K562 (cell line): ENCODE measurements around the gene CCDC78. TPM values are rescaled to one million over a fixed set of nuclear protein-coding genes. Genes with fewer than 3 reads are reported as not detected.
A peak's percentile ranks its signal among the peaks of the same experiment; 100 is the strongest.

Experiments used
- DMBX1 ChIP-seq: fragments of 250-450 bp; sonication (Bioruptor Pico); IDR thresholded peaks from 2 replicates; pipeline ENCODE4 v1.8.0; 2022; ENCODE audit warnings: inconsistent platforms, mild to moderate bottlenecking, moderate library complexity, borderline replicate concordance
- E2F4 ChIP-seq: sonication (generic); formaldehyde crosslinking; IDR thresholded peaks from 2 replicates; pipeline ENCODE4 v1.8.0; 2022; ENCODE audit warnings: mild to moderate bottlenecking, low read depth, missing genetic modification reagents
- E2F6 ChIP-seq, 2 experiments: IDR thresholded peaks; 2 replicates each; pipeline ENCODE4 v1.6.1; 2011; ENCODE audit warnings: borderline replicate concordance in 1 of 2, control low read depth in 1 of 2, low read depth in 1 of 2, low read length in 1 of 2, mild to moderate bottlenecking in 1 of 2, mixed read lengths in 1 of 2, moderate library complexity in 1 of 2; ENCODE audit not compliant: insufficient read depth in 1 of 2, insufficient read length in 1 of 2, poor library complexity in 1 of 2, severe bottlenecking in 1 of 2; ENCODE audit errors: extremely low read depth in 1 of 2
- EP400 ChIP-seq: fragments of 450-650 bp; IDR thresholded peaks from 2 replicates; pipeline ENCODE4 v1.6.1; 2017; ENCODE audit warnings: antibody characterized with exemption, mild to moderate bottlenecking, moderate library complexity
- FOS ChIP-seq: IDR thresholded peaks from 3 replicates; pipeline ENCODE4 v1.6.1; 2011; ENCODE audit not compliant: insufficient read length; ENCODE audit errors: extremely low read depth
- FUS ChIP-seq: fragments of 200-400 bp; formaldehyde crosslinking; optimal IDR thresholded peaks from 2 replicates; pipeline ENCODE3; 2017; ENCODE audit warnings: low read depth, low read length
- HDAC2 ChIP-seq: fragments of 450-650 bp; IDR thresholded peaks from 2 replicates; pipeline ENCODE4 v1.6.1; 2016; ENCODE audit warnings: mild to moderate bottlenecking
- HNRNPUL1 ChIP-seq: fragments of 200-400 bp; formaldehyde crosslinking; IDR thresholded peaks from 2 replicates; pipeline ENCODE4 v1.6.1; 2017; ENCODE audit warnings: low read length
- ILK ChIP-seq: fragments of 450-650 bp; IDR thresholded peaks from 2 replicates; pipeline ENCODE4 v1.6.1; 2016; ENCODE audit warnings: missing genetic modification characterization, low read depth, mild to moderate bottlenecking, missing compliant biosample characterization, moderate library complexity, borderline replicate concordance
- NBN ChIP-seq: fragments of 450-650 bp; IDR thresholded peaks from 2 replicates; pipeline ENCODE4 v1.6.1; 2016; ENCODE audit warnings: low read depth, mild to moderate bottlenecking
- NCOA6 ChIP-seq: fragments of 450-650 bp; IDR thresholded peaks from 2 replicates; pipeline ENCODE4 v1.6.1; 2017; ENCODE audit warnings: mild to moderate bottlenecking
- PPARD ChIP-seq: fragments of 250-450 bp; sonication (Bioruptor Pico); IDR thresholded peaks from 2 replicates; pipeline ENCODE4 v1.8.0; 2022; ENCODE audit warnings: inconsistent platforms, mild to moderate bottlenecking, moderate library complexity
- PRDM10 ChIP-seq: fragments of 450-650 bp; IDR thresholded peaks from 2 replicates; pipeline ENCODE4 v1.6.1; 2018; ENCODE audit not compliant: partially characterized antibody
- SMARCA4 ChIP-seq: fragments of 450-650 bp; IDR thresholded peaks from 2 replicates; pipeline ENCODE4 v1.6.1; 2016
- SNAPC5 ChIP-seq: fragments of 250-450 bp; sonication (Bioruptor Pico); IDR thresholded peaks from 2 replicates; pipeline ENCODE4 v1.8.0; 2021; ENCODE audit warnings: moderate library complexity, mild to moderate bottlenecking, inconsistent platforms
- SRSF9 ChIP-seq: fragments of 200-400 bp; formaldehyde crosslinking; IDR thresholded peaks from 2 replicates; pipeline ENCODE4 v1.6.1; 2017; ENCODE audit warnings: low read depth, low read length, borderline replicate concordance
- ZNF140 ChIP-seq: fragments of 250-450 bp; sonication (Bioruptor Pico); IDR thresholded peaks from 2 replicates; pipeline ENCODE4 v1.8.0; 2021; ENCODE audit warnings: moderate library complexity, mild to moderate bottlenecking, inconsistent platforms
- ZNF3 ChIP-seq: fragments of 250-450 bp; sonication (Bioruptor Pico); IDR thresholded peaks from 2 replicates; pipeline ENCODE4 v1.5.0; 2021; ENCODE audit warnings: mild to moderate bottlenecking, moderate library complexity
- ZNF445 ChIP-seq: fragments of 250-450 bp; sonication (Bioruptor Pico); IDR thresholded peaks from 2 replicates; pipeline ENCODE4 v1.4.0; 2020; ENCODE audit warnings: low read depth, mild to moderate bottlenecking, moderate library complexity
- ZNF75A ChIP-seq: fragments of 450-650 bp; formaldehyde crosslinking; IDR thresholded peaks from 2 replicates; pipeline ENCODE4 v1.4.0; 2020; ENCODE audit warnings: mild to moderate bottlenecking
- polyA plus RNA-seq, 8 experiments: library from polyadenylated mRNA; depleted of rRNA in 4 of 8; stranded (reverse) in 5 of 8; unstranded in 3 of 8; fragments of >200 nt; fragmentation: Nextera tagmentation in 2 of 8; fragmentation: Illumina TruSeq in 1 of 8; extraction: Ambion mirVana in 2 of 8; extraction: Trizol in 1 of 8; gene quantifications; 2 replicates each; pipeline versions ENCODE4 v1.2.1 to v1.2.3, GENCODE V29; 2011 to 2014; ENCODE audit warnings: inconsistent platforms in 1 of 8, missing spikeins in 1 of 8
- total RNA-seq, 7 experiments: library from RNA; depleted of rRNA in 6 of 7; stranded (reverse); fragments of >200 nt in 6 of 7; fragmentation: Illumina TruSeq in 2 of 7; extraction: Trizol in 2 of 7; gene quantifications; 2 replicates each; pipeline versions ENCODE4 v1.2.1 to v1.2.3, GENCODE V29; 2011 to 2021; ENCODE audit warnings: low replicate concordance in 1 of 7
- TF ChIP-seq, protein P1 (sequence below): fragments of 450-650 bp; formaldehyde crosslinking; IDR thresholded peaks from 2 replicates; pipeline ENCODE4 v1.4.0; 2022; ENCODE audit warnings: missing genetic modification characterization

CCDC78 gene
- total and polyA plus RNA-seq, 9 of the 15 experiments (the other 6 are each of a cell fraction or from before 2014, with no cell fraction given): 0.24 to 17.7 (median 2.9) TPM

GRCh38 chr16:681746-682427 lies 44.4 kb downstream of the CCDC78 start (continued):
- TF ChIP-seq, protein P1, sequence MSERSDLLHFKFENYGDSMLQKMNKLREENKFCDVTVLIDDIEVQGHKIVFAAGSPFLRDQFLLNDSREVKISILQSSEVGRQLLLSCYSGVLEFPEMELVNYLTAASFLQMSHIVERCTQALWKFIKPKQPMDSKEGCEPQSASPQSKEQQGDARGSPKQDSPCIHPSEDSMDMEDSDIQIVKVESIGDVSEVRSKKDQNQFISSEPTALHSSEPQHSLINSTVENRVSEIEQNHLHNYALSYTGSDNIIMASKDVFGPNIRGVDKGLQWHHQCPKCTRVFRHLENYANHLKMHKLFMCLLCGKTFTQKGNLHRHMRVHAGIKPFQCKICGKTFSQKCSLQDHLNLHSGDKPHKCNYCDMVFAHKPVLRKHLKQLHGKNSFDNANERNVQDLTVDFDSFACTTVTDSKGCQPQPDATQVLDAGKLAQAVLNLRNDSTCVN (CRISPR knock-in tag): no peak
- TF ChIP-seq ZNF445 (CRISPR knock-in tag) (no peak), FUS (no peak), ZNF75A (CRISPR knock-in tag) (no peak), E2F6 (IDR thresholded peaks at IDR 0.05; ENCODE audit: borderline replicate concordance in 1 of 2, extremely low read depth in 1 of 2, insufficient read depth in 1 of 2, insufficient read length in 1 of 2, low read depth in 1 of 2, low read length in 1 of 2, poor library complexity in 1 of 2, severe bottlenecking in 1 of 2) (peak; percentile 88 to 93), E2F4 (no peak), HDAC2 (no peak), PPARD (CRISPR knock-in tag) (no peak), PRDM10 (peak; percentile 55), NBN (no peak), ZNF140 (CRISPR knock-in tag) (no peak), FOS (no peak), NCOA6 (no peak), SMARCA4 (no peak), EP400 (peak; percentile 68; the same call in 1 of the 2 replicates), ILK (no peak), HNRNPUL1 (no peak), SNAPC5 (CRISPR knock-in tag) (no peak), SRSF9 (no peak), DMBX1 (CRISPR knock-in tag) (no peak), ZNF3 (CRISPR knock-in tag) (no peak)
